ENCODE data around the gene ELF2.

Gene ELF2

GRCh38 chr4:139137763-139138162 lies 39.3 kb downstream of the ELF2 start:
- H3K4me2 ChIP-seq (ENCODE audit: insufficient read depth, low read length): no peak overlapping the region
- peaks cover 34% of the 10 kb centered on the region for H3K79me2 ChIP-seq (ENCODE audit: insufficient read depth, low read length)
- H3K4me3 ChIP-seq (ENCODE audit: low read depth in 1 of 2, low read length in 2 of 2): no peak overlapping the region
- H3K36me3 ChIP-seq (ENCODE audit: insufficient read depth, low read length): peaks cover 25% of the 10 kb centered on the region; the same call in 1 of the 2 replicates
- no peaks in the 10 kb centered on the region for H3K27me3 ChIP-seq (ENCODE audit: insufficient read depth, low read length, poor library complexity)
- no peaks in the 10 kb centered on the region for H3K4me1 ChIP-seq (ENCODE audit: insufficient read depth, low read length)
- H3K9ac ChIP-seq (ENCODE audit: low read depth, low read length): no peak overlapping the region
- H4K20me1 ChIP-seq (ENCODE audit: insufficient read depth, low read length): peaks cover 11% of the 10 kb centered on the region
- no peaks in the 10 kb centered on the region for H3K9me3 ChIP-seq (ENCODE audit: insufficient read depth, low read length, severe bottlenecking)
- no peak overlapping the region for H3K27ac ChIP-seq (ENCODE audit: low read length)
- no peak for ATAC-seq (ENCODE audit: insufficient read depth, low read depth)
- TF ChIP-seq EZH2 (IDR thresholded peaks at IDR 0.05; ENCODE audit: borderline replicate concordance, low read depth, low read length, severe bottlenecking): no peak
- no peak for TF ChIP-seq CTCF (IDR thresholded peaks at IDR 0.05; ENCODE audit: borderline replicate concordance, extremely low read depth, low read length, poor library complexity, severe bottlenecking)
- H2AFZ ChIP-seq (ENCODE audit: low read depth, low read length): no peak overlapping the region
- no peak for DNase-seq

GRCh38 chr4:139134403-139134802 lies 42.6 kb downstream of the ELF2 start:
- no peaks in the 10 kb centered on the region for H4K20me1 ChIP-seq (ENCODE audit: insufficient read depth, low read length)
- TF ChIP-seq EZH2 (IDR thresholded peaks at IDR 0.05; ENCODE audit: borderline replicate concordance, low read depth, low read length, severe bottlenecking) (no peak), CTCF (IDR thresholded peaks at IDR 0.05; ENCODE audit: borderline replicate concordance, extremely low read depth, low read length, poor library complexity, severe bottlenecking) (no peak)
- no peak for ATAC-seq (ENCODE audit: insufficient read depth, low read depth)
- DNase-seq: no peak
- no peak overlapping the region for H3K4me2 ChIP-seq (ENCODE audit: insufficient read depth, low read length)
- no peak overlapping the region for H3K27ac ChIP-seq (ENCODE audit: low read length)
- H3K27me3 ChIP-seq (ENCODE audit: insufficient read depth, low read length, poor library complexity): no peaks in the 10 kb centered on the region
- peaks cover under 1% of the 10 kb centered on the region; the same call in 1 of the 2 replicates for H3K79me2 ChIP-seq (ENCODE audit: insufficient read depth, low read length)
- no peak overlapping the region for H3K4me3 ChIP-seq (ENCODE audit: low read depth in 1 of 2, low read length in 2 of 2)
- H3K4me1 ChIP-seq (ENCODE audit: insufficient read depth, low read length): no peaks in the 10 kb centered on the region
- H3K36me3 ChIP-seq (ENCODE audit: insufficient read depth, low read length): peaks cover 25% of the 10 kb centered on the region; the same call in 1 of the 2 replicates
- H2AFZ ChIP-seq (ENCODE audit: low read depth, low read length): no peak overlapping the region
- no peaks in the 10 kb centered on the region for H3K9me3 ChIP-seq (ENCODE audit: insufficient read depth, low read length, severe bottlenecking)
- no peak overlapping the region for H3K9ac ChIP-seq (ENCODE audit: low read depth, low read length)

GRCh38 chr4:139131209-139131870 lies 45.7 kb downstream of the ELF2 start:
- Histone ChIP-seq H3K36me3 (ENCODE audit: insufficient read depth, low read length) (peaks cover 16% of the 10 kb centered on the region; the same call in 1 of the 2 replicates), H3K4me3 (ENCODE audit: low read depth in 1 of 2, low read length in 2 of 2) (no peak overlapping the region), H3K27me3 (ENCODE audit: insufficient read depth, low read length, poor library complexity) (no peaks in the 10 kb centered on the region), H3K27ac (ENCODE audit: low read length) (no peak overlapping the region), H3K79me2 (ENCODE audit: insufficient read depth, low read length) (no peaks in the 10 kb centered on the region), H3K9me3 (ENCODE audit: insufficient read depth, low read length, severe bottlenecking) (no peaks in the 10 kb centered on the region), H3K4me2 (ENCODE audit: insufficient read depth, low read length) (no peak overlapping the region), H3K4me1 (ENCODE audit: insufficient read depth, low read length) (no peaks in the 10 kb centered on the region), H4K20me1 (ENCODE audit: insufficient read depth, low read length) (no peaks in the 10 kb centered on the region), H3K9ac (ENCODE audit: low read depth, low read length) (no peak overlapping the region), H2AFZ (ENCODE audit: low read depth, low read length) (no peak overlapping the region)
- ATAC-seq (ENCODE audit: insufficient read depth, low read depth): no peak
- TF ChIP-seq EZH2 (IDR thresholded peaks at IDR 0.05; ENCODE audit: borderline replicate concordance, low read depth, low read length, severe bottlenecking) (no peak), CTCF (IDR thresholded peaks at IDR 0.05; ENCODE audit: borderline replicate concordance, extremely low read depth, low read length, poor library complexity, severe bottlenecking) (no peak)
- no peak for DNase-seq

Measured in DND-41 (cell line).